Osteoblast (primary cell): Measurements from ENCODE around the gene SYTL5. TPM values are rescaled to one million over a fixed set of nuclear protein-coding genes. Genes with fewer than 3 reads are reported as not detected.

Experiments used
- DNase-seq: peaks from one replicate; pipeline ENCODE4 v3.0.0; 2011; ENCODE audit warnings: low spot score, mixed read lengths; ENCODE audit not compliant: insufficient read length; ENCODE audit errors: missing footprints
- H2AFZ ChIP-seq: 2 replicates; pipeline ENCODE4 v1.6.0; 2011; ENCODE audit warnings: mild to moderate bottlenecking, low read length
- H3K27ac ChIP-seq: 2 replicates; pipeline ENCODE4 v1.5.1; 2011; ENCODE audit warnings: mild to moderate bottlenecking, low read depth, low read length, moderate library complexity
- H3K27me3 ChIP-seq: 2 replicates; pipeline ENCODE4 v1.6.0; 2012; ENCODE audit warnings: mild to moderate bottlenecking, control low read depth, inconsistent platforms, low read length, moderate library complexity; ENCODE audit not compliant: insufficient read depth
- H3K36me3 ChIP-seq: 2 replicates; pipeline ENCODE4 v1.5.1; 2011; ENCODE audit warnings: mild to moderate bottlenecking, low read length, control low read depth, moderate library complexity; ENCODE audit not compliant: insufficient read depth
- H3K4me1 ChIP-seq: 2 replicates; pipeline ENCODE4 v1.5.1; 2011; ENCODE audit warnings: mild to moderate bottlenecking, low read length, control low read depth, moderate library complexity; ENCODE audit not compliant: insufficient read depth
- H3K4me2 ChIP-seq: 2 replicates; pipeline ENCODE4 v1.6.0; 2011; ENCODE audit warnings: mild to moderate bottlenecking, low read length; ENCODE audit not compliant: insufficient read depth
- H3K4me3 ChIP-seq: fragments of 200-600 bp; sonication (generic); 3 replicates; pipeline ENCODE4 v1.5.1; 2012; ENCODE audit warnings: mild to moderate bottlenecking, low read length, inconsistent platforms; ENCODE audit not compliant: insufficient read depth
- H3K79me2 ChIP-seq: 2 replicates; pipeline ENCODE4 v1.6.0; 2012; ENCODE audit warnings: mild to moderate bottlenecking, low read length, control low read depth, inconsistent platforms; ENCODE audit not compliant: insufficient read depth
- H3K9me3 ChIP-seq: 2 replicates; pipeline ENCODE4 v1.5.1; 2011; ENCODE audit warnings: low read depth, low read length, control low read depth
- H4K20me1 ChIP-seq: 2 replicates; pipeline ENCODE4 v1.6.0; 2012; ENCODE audit warnings: mild to moderate bottlenecking, low read length, control low read depth; ENCODE audit not compliant: insufficient read depth
- total RNA-seq: library from RNA; depleted of rRNA; stranded (reverse); fragments of >200 nt; gene quantifications from 2 replicates; pipeline ENCODE4 v1.2.3, GENCODE V29; 2012
- TF ChIP-seq, protein P1 (sequence below): IDR thresholded peaks from 2 replicates; pipeline ENCODE4 v1.5.1; 2011; ENCODE audit warnings: mild to moderate bottlenecking, low read depth, low read length, moderate library complexity; ENCODE audit errors: extremely low read depth

The SYTL5 gene
- total RNA-seq, 1 donor, result under 0.01 TPM

DNA sequence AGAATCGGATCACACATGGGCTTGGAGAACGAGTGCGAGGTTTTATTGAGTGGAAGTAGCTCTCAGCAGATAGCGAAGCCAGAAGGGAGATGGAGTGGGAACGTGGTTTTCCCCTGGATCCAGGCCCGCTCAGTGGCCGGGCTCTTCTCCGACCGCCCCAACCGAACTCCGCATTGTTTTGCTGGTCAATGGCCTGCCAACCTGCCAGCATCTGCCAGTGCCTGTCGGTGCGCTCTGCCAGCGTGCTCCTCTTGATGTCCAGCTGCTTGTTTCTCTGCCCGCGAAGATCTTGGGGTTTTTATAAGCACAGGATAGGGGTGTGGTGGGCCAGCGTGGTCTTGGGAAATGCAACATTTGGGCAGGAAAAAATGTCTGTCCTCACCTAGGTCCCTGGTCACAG is 5.6 kb upstream of the SYTL5 start:
- H3K27me3 ChIP-seq, result no peaks in the 10 kb centered on the region
- no peaks in the 10 kb centered on the region for H3K9me3 ChIP-seq
- H3K4me1 ChIP-seq, result peaks cover 4% of the 10 kb centered on the region
- no peak overlapping the region for H3K4me2 ChIP-seq
- H3K36me3 ChIP-seq, result no peaks in the 10 kb centered on the region
- no peak overlapping the region for H3K4me3 ChIP-seq
- no peak overlapping the region for H3K27ac ChIP-seq
- TF ChIP-seq, protein P1, sequence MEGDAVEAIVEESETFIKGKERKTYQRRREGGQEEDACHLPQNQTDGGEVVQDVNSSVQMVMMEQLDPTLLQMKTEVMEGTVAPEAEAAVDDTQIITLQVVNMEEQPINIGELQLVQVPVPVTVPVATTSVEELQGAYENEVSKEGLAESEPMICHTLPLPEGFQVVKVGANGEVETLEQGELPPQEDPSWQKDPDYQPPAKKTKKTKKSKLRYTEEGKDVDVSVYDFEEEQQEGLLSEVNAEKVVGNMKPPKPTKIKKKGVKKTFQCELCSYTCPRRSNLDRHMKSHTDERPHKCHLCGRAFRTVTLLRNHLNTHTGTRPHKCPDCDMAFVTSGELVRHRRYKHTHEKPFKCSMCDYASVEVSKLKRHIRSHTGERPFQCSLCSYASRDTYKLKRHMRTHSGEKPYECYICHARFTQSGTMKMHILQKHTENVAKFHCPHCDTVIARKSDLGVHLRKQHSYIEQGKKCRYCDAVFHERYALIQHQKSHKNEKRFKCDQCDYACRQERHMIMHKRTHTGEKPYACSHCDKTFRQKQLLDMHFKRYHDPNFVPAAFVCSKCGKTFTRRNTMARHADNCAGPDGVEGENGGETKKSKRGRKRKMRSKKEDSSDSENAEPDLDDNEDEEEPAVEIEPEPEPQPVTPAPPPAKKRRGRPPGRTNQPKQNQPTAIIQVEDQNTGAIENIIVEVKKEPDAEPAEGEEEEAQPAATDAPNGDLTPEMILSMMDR, result no peak
- no peaks in the 10 kb centered on the region for H4K20me1 ChIP-seq
- H3K79me2 ChIP-seq, result no peaks in the 10 kb centered on the region
- H2AFZ ChIP-seq, result no peak overlapping the region
- DNase-seq, result no peak

- Histone ChIP-seq H3K4me1 (no peaks in the 10 kb centered on the region), H3K27ac (no peak overlapping the region), H3K4me3 (no peak overlapping the region), H3K79me2 (no peaks in the 10 kb centered on the region), H3K9me3 (no peaks in the 10 kb centered on the region), H4K20me1 (no peaks in the 10 kb centered on the region), H3K4me2 (no peak overlapping the region), H3K27me3 (no peaks in the 10 kb centered on the region), H3K36me3 (no peaks in the 10 kb centered on the region), H2AFZ (no peak overlapping the region)
- no peak for DNase-seq
- TF ChIP-seq, protein P1, result no peak
These were observed 2.3 kb upstream of the SYTL5 start for GRCh38 chrX:38004046-38004445.

DNA sequence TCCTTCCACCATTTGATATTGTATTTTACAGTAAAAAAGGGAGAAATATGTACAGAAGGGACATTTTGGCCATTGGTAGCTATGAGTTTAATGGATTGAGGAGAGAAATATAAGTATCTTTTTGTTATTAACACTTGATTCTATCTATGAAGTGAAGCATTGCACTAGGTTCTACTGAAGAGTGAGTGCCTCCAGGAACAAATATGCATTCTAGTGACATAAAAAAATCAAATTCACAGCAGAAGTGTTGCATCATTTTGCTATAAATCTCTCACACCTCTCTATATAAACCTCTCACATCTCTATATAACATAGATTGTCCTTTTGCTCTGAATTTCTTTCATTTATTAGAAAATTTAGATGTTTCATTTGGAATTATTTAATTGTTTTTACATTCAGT is 425 bp downstream of the SYTL5 start:
- no peak overlapping the region for H3K4me2 ChIP-seq
- TF ChIP-seq, protein P1, result no peak
- H3K4me3 ChIP-seq, result no peak overlapping the region
- no peaks in the 10 kb centered on the region for H3K79me2 ChIP-seq
- no peaks in the 10 kb centered on the region for H3K36me3 ChIP-seq
- H4K20me1 ChIP-seq, result no peaks in the 10 kb centered on the region
- no peaks in the 10 kb centered on the region for H3K9me3 ChIP-seq
- DNase-seq, result no peak
- H2AFZ ChIP-seq, result no peak overlapping the region
- no peaks in the 10 kb centered on the region for H3K4me1 ChIP-seq
- H3K27me3 ChIP-seq, result no peaks in the 10 kb centered on the region
- no peak overlapping the region for H3K27ac ChIP-seq

DNA sequence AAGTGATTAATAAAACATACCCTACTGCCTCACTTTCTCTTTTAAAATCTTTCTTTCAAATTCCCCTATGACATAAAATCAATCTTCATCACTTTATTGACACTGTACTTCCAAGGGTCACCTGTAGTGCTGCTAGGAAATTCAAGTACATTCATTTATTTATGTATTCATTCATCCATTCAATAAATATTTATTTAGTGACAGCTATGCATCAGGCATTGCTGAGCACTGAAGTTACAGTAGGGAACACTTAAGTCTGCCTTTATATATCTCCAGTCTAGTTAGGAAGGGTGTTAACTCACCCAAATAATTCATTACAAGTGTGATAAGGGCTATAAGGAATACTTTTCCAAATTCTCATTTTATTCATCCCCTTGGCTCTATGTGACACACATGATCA is 2.3 kb downstream of the SYTL5 start:
- TF ChIP-seq, protein P1, result no peak
- Histone ChIP-seq H3K27me3 (no peaks in the 10 kb centered on the region), H3K36me3 (no peaks in the 10 kb centered on the region), H3K4me1 (no peaks in the 10 kb centered on the region), H3K9me3 (no peaks in the 10 kb centered on the region), H3K79me2 (no peaks in the 10 kb centered on the region), H2AFZ (no peak overlapping the region), H3K27ac (no peak overlapping the region), H3K4me2 (no peak overlapping the region), H3K4me3 (no peak overlapping the region), H4K20me1 (no peaks in the 10 kb centered on the region)
- no peak for DNase-seq
